Keratinocyte (primary cell): ENCODE measurements around the gene CAMK2D.

Experiments used
- EZH2 ChIP-seq: IDR thresholded peaks from one replicate; pipeline ENCODE4 v1.6.1; 2012; ENCODE audit warnings: inconsistent platforms, mild to moderate bottlenecking, low read length, moderate library complexity
- TF ChIP-seq, protein P1 (sequence below), 3 experiments: IDR thresholded peaks in 1 of 3; conservative IDR thresholded peaks in 1 of 3; optimal IDR thresholded peaks in 1 of 3; 2 replicates in 2 of 3; 3 replicates in 1 of 3; pipeline versions ENCODE3 to v1.5.1; 2011; ENCODE audit warnings: low read length in 3 of 3, mild to moderate bottlenecking in 3 of 3, moderate library complexity in 2 of 3, control low read depth in 1 of 3, inconsistent platforms in 1 of 3; ENCODE audit not compliant: insufficient read depth in 2 of 3; ENCODE audit errors: extremely low read depth in 1 of 3

DNA sequence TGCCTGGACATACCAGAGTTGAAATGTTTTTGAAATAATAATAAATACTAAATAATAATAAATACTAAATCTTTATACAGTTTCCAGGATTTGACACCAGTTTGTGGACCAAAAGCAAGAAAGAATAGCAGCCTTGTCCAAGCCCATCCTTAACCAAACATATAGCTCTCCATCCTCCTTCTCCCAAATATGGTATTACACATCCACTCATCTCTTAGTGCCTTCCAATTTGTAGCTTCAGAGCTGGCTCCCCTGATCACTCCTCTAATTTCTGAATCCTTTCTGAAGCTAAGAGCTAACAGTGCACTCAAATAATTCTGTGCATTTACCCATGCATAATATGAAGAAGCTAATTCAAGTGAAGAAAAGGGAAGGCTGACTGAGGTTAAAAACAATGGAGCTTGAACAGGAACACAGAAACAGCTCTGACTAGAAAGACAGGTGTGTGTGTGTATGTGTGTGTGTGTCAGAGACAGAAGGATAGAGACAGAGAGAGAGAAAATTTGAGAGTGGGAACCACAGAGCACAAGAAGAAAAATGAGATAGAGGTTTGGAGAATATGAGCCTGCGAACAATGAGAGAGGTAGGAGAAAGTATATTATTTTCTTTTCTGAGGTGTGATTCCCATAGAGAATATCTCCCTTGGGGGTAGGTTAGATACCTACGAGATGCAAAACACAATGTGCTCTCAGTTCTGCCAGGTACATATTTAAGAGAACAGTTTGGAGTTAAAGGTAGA is 123.5 kb downstream of the CAMK2D start:
- TF ChIP-seq, protein P1, sequence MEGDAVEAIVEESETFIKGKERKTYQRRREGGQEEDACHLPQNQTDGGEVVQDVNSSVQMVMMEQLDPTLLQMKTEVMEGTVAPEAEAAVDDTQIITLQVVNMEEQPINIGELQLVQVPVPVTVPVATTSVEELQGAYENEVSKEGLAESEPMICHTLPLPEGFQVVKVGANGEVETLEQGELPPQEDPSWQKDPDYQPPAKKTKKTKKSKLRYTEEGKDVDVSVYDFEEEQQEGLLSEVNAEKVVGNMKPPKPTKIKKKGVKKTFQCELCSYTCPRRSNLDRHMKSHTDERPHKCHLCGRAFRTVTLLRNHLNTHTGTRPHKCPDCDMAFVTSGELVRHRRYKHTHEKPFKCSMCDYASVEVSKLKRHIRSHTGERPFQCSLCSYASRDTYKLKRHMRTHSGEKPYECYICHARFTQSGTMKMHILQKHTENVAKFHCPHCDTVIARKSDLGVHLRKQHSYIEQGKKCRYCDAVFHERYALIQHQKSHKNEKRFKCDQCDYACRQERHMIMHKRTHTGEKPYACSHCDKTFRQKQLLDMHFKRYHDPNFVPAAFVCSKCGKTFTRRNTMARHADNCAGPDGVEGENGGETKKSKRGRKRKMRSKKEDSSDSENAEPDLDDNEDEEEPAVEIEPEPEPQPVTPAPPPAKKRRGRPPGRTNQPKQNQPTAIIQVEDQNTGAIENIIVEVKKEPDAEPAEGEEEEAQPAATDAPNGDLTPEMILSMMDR (optimal IDR thresholded peaks at IDR 0.05 in 1 of 3, IDR thresholded peaks at IDR 0.05 in 1 of 3, conservative IDR thresholded peaks at IDR 0.05 in 1 of 3; ENCODE audit: extremely low read depth in 1 of 3, insufficient read depth in 2 of 3, low read length in 3 of 3), result no peak
- no peak for TF ChIP-seq EZH2
